ENCODE results near the gene TASL.
"Not testable (repeated sequence)": the region's sequence is repeated elsewhere in the genome, so short reads cannot be mapped to it uniquely, and the experiment has no call there.

The TASL gene

DNA sequence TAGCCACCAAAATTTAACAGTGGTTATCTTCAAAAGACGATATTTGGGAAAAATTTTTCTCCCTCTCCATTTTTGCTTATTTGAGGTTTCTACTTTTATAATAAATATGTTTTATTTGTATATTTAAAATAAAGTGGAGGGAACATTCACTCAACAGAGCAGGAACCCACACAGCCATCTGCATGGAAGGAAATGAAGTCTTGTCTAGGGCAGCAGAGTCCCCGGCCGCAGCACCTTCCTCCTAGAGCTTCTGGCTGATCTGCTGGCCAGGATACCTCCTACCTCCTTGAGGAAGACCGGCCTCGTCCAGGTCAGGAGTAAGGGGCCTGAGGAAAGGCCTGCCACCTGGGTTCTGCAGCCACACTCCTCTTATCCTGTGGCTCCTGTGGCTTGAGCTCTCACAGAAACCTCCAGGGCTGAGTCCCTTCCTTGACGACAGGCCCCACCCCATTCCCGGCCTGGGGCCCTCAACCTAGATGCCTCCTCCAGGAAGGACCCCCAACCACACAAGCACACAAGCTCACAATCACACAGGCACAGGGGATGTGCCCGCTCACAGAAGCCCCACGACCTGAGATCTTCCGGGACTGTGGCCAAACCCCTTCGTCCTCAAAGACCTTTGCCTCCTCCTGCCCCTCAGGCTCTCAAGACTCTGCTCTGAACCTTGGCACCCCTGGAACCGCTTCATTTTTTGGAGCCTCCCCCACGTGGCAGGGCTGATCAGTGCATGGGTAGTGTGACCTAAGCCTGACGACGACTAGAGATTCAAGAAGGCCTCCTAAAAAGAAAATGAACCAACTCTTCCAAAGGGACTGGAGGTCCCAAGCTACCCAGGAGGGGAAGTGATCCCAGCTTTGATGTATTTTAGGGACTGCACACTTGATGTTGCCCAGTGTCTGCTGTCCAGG lies 23.0 kb upstream of the TASL start:
- H3K36me3 ChIP-seq (ENCODE audit: insufficient read depth, low read length); H3K27me3 ChIP-seq (ENCODE audit: control insufficient read depth, insufficient read depth, low read length); H3K9ac ChIP-seq (ENCODE audit: low read depth, low read length); H3K4me2 ChIP-seq (ENCODE audit: low read length); H3K9me3 ChIP-seq (replicated peaks; ENCODE audit: low read length); H3K4me3 ChIP-seq (ENCODE audit: low read length); H3K4me1 ChIP-seq (ENCODE audit: control insufficient read depth, insufficient read depth, low read length): not testable (repeated sequence)

GRCh38 chrX:30597216-30598012 lies 19.8 kb upstream of the TASL start:
- no peak overlapping the region for H3K4me3 ChIP-seq (ENCODE audit: low read length)
- H3K4me2 ChIP-seq (ENCODE audit: low read length) = no peak overlapping the region
- H3K27me3 ChIP-seq (ENCODE audit: control insufficient read depth, insufficient read depth, low read length) = no peaks in the 10 kb centered on the region
- no peaks in the 10 kb centered on the region for H3K9me3 ChIP-seq (replicated peaks; ENCODE audit: low read length)
- no peaks in the 10 kb centered on the region for H3K36me3 ChIP-seq (ENCODE audit: insufficient read depth, low read length)
- H3K9ac ChIP-seq (ENCODE audit: low read depth, low read length) = no peak overlapping the region
- H3K4me1 ChIP-seq (ENCODE audit: control insufficient read depth, insufficient read depth, low read length) = no peaks in the 10 kb centered on the region

DNA sequence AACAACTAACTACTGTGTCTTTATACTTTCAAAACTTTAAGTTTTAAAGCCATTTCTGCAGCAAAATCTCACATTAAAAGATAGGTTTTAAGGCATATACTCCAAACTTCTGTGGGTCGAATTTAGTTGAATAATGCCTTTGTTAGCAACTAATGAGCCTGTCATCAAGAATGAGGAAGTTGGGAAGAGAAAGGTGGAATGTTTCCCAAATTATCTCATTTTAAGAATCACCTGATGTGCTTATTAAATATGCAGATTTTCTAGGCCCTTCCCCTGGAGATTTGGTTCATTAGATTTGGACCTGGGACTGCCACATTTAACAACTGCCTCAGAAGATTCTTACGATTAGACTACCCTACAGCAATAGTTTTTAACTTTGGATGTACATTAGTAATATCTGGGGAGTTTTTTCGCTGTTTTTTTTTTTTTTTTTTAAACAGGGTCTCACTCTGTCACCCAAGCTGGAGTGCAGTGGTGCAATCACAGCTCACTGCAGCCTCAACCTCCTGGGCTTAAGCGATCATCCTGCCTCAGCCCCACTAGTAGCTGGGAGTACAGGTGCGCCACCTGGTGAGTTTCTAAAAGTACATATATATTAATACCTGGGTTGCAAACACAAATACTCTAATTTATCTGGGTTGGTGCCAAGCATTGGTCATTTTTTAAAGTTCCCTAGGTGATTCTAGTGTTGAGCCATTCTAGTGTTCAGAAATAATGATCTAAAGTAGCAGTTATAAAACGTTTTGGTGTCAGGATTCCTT lies 16.1 kb upstream of the TASL start:
- Histone ChIP-seq H3K4me2 (ENCODE audit: low read length) (no peak overlapping the region), H3K36me3 (ENCODE audit: insufficient read depth, low read length) (no peaks in the 10 kb centered on the region), H3K4me1 (ENCODE audit: control insufficient read depth, insufficient read depth, low read length) (no peaks in the 10 kb centered on the region), H3K9me3 (replicated peaks; ENCODE audit: low read length) (no peaks in the 10 kb centered on the region), H3K27me3 (ENCODE audit: control insufficient read depth, insufficient read depth, low read length) (no peaks in the 10 kb centered on the region), H3K9ac (ENCODE audit: low read depth, low read length) (no peak overlapping the region), H3K4me3 (ENCODE audit: low read length) (no peak overlapping the region)

DNA sequence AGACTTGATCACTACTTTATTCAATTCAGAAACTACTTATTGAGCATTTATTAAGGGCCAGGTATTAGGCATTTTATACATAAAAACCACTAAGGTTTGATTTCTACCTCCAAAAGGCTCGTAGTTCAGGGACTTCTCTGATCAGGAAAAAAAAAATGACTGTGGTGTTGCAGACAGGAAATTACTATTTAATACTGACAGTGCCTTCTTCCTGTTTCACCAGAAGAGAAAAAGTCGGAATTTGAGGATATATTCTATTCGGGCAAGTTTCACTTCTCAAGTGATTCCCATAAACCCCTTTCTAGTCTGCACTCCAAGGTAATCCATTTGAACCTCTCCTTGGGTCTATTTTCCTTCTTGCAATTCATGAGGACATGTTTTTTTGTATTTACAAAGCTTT lies 15.3 kb upstream of the TASL start:
- Histone ChIP-seq H3K9ac (ENCODE audit: low read depth, low read length) (no peak overlapping the region), H3K27me3 (ENCODE audit: control insufficient read depth, insufficient read depth, low read length) (no peaks in the 10 kb centered on the region), H3K4me3 (ENCODE audit: low read length) (no peak overlapping the region), H3K36me3 (ENCODE audit: insufficient read depth, low read length) (no peaks in the 10 kb centered on the region), H3K9me3 (replicated peaks; ENCODE audit: low read length) (no peaks in the 10 kb centered on the region), H3K4me1 (ENCODE audit: control insufficient read depth, insufficient read depth, low read length) (no peaks in the 10 kb centered on the region), H3K4me2 (ENCODE audit: low read length) (no peak overlapping the region)

DNA sequence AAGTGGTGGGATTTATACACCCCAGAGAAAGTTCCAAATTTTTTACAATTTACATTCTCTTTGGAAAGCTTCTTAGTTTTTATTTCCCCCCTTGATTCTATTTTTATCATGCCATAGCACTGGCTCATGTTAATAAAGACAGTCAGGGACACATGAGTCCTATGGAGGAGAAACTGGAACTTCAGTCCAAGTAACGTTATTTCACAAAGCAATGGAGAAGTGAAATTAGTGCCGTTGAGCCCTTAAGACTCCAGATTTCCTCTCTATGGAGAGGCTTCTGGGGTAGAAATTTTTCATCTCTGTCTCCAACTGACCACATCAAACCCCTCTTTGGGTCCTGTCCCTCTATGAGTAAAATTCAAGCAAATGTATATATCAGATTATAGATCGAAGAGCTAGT lies 12.8 kb upstream of the TASL start:
- Histone ChIP-seq H3K4me1 (ENCODE audit: control insufficient read depth, insufficient read depth, low read length) (no peaks in the 10 kb centered on the region), H3K4me2 (ENCODE audit: low read length) (no peak overlapping the region), H3K9ac (ENCODE audit: low read depth, low read length) (no peak overlapping the region), H3K27me3 (ENCODE audit: control insufficient read depth, insufficient read depth, low read length) (no peaks in the 10 kb centered on the region), H3K36me3 (ENCODE audit: insufficient read depth, low read length) (no peaks in the 10 kb centered on the region), H3K9me3 (replicated peaks; ENCODE audit: low read length) (no peaks in the 10 kb centered on the region), H3K4me3 (ENCODE audit: low read length) (no peak overlapping the region)

DNA sequence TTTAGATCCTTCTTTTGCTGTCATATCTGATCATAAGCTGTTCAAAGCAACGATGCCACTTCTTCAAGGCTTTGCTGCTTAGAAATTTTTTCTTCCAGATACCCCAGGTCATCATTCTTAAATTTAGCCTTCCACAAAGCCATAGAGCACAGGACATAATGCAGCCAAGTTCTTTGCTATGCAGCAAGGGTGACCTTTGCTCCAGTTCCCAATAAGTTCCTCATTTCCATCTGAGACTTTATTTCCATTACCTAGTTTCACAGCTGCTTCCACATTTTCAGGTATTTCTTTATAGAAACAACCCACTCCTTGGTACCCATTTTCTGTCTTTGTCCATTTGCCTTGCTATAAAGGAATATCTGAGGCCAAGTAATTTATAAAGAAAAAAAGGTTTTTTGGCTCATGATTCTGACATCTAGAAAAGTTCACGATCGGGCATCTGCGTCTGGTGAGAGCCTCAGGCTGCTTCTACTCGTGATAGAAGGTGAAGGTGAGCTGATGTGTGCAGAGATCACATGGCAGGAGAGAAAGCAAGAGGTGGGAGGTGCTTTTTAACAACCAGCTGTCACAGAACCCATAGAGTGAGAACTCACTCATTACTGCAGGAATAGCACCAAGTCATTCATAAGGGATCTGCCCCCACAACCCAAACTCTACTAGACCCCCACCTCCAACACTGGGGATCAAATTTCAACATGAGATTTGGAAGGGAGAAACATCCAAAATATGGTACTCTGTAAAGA lies 11.8 kb upstream of the TASL start:
- H3K9me3 ChIP-seq (replicated peaks; ENCODE audit: low read length) = no peaks in the 10 kb centered on the region
- H3K9ac ChIP-seq (ENCODE audit: low read depth, low read length) = no peak overlapping the region
- no peaks in the 10 kb centered on the region for H3K4me1 ChIP-seq (ENCODE audit: control insufficient read depth, insufficient read depth, low read length)
- no peak overlapping the region for H3K4me2 ChIP-seq (ENCODE audit: low read length)
- H3K27me3 ChIP-seq (ENCODE audit: control insufficient read depth, insufficient read depth, low read length) = no peaks in the 10 kb centered on the region
- H3K36me3 ChIP-seq (ENCODE audit: insufficient read depth, low read length) = no peaks in the 10 kb centered on the region
- H3K4me3 ChIP-seq (ENCODE audit: low read length) = no peak overlapping the region

- Histone ChIP-seq H3K27me3 (ENCODE audit: control insufficient read depth, insufficient read depth, low read length) (no peaks in the 10 kb centered on the region), H3K4me1 (ENCODE audit: control insufficient read depth, insufficient read depth, low read length) (no peaks in the 10 kb centered on the region), H3K4me2 (ENCODE audit: low read length) (no peak overlapping the region), H3K36me3 (ENCODE audit: insufficient read depth, low read length) (no peaks in the 10 kb centered on the region), H3K9ac (ENCODE audit: low read depth, low read length) (no peak overlapping the region), H3K9me3 (replicated peaks; ENCODE audit: low read length) (no peaks in the 10 kb centered on the region), H3K4me3 (ENCODE audit: low read length) (no peak overlapping the region)
Measured at GRCh38 chrX:30586516-30586915, 8.9 kb upstream of the TASL start.

- H3K4me2 ChIP-seq (ENCODE audit: low read length) = no peak overlapping the region
- no peaks in the 10 kb centered on the region for H3K9me3 ChIP-seq (replicated peaks; ENCODE audit: low read length)
- H3K27me3 ChIP-seq (ENCODE audit: control insufficient read depth, insufficient read depth, low read length) = no peaks in the 10 kb centered on the region
- H3K4me1 ChIP-seq (ENCODE audit: control insufficient read depth, insufficient read depth, low read length) = no peaks in the 10 kb centered on the region
- no peak overlapping the region for H3K9ac ChIP-seq (ENCODE audit: low read depth, low read length)
- H3K36me3 ChIP-seq (ENCODE audit: insufficient read depth, low read length) = no peaks in the 10 kb centered on the region
- H3K4me3 ChIP-seq (ENCODE audit: low read length) = no peak overlapping the region
Measured at GRCh38 chrX:30582664-30583063, 5.1 kb upstream of the TASL start.

DNA sequence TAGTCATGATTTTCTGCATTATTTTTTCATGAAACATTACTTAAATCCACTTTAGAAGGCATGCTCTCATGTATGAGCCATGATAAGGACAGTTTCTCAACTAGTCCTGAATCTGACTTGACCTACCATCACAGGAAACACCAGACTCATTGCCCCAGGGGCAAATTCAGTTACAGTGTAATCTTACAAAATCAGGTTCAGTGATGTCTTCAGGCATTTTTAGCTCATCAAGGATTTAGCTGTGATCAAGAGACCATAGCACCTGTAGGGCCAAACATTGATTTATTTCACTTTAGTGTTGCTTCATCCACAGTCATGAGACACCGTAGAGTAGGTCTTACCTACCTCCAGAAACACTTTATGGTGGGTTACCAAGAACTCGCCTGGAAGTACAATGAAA lies 3.1 kb upstream of the TASL start:
- Histone ChIP-seq H3K27me3 (ENCODE audit: control insufficient read depth, insufficient read depth, low read length) (no peaks in the 10 kb centered on the region), H3K36me3 (ENCODE audit: insufficient read depth, low read length) (no peaks in the 10 kb centered on the region), H3K4me2 (ENCODE audit: low read length) (no peak overlapping the region), H3K4me1 (ENCODE audit: control insufficient read depth, insufficient read depth, low read length) (no peaks in the 10 kb centered on the region), H3K9ac (ENCODE audit: low read depth, low read length) (no peak overlapping the region), H3K4me3 (ENCODE audit: low read length) (no peak overlapping the region), H3K9me3 (replicated peaks; ENCODE audit: low read length) (no peaks in the 10 kb centered on the region)

DNA sequence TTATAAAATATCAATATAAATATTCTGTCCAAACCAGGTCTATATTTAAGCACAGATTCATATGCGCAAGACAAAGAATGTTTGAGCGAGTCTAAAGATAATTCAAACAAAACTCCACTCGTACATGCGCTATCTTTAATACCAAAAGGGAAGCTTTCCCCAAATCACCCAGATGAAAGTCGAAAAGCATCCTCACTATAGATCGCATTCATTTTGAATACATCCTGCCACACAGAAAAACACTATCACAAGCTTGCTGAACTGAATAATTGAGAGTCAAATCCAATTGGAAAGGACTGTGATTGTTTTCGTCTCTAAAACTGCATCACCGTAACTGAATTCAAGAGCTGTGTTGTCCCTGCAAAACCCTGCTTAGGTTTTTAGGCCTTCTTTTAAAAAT lies 685 bp downstream of the TASL start:
- no peak overlapping the region for H3K9ac ChIP-seq (ENCODE audit: low read depth, low read length)
- H3K4me3 ChIP-seq (ENCODE audit: low read length) = no peak overlapping the region
- no peaks in the 10 kb centered on the region for H3K9me3 ChIP-seq (replicated peaks; ENCODE audit: low read length)
- H3K4me1 ChIP-seq (ENCODE audit: control insufficient read depth, insufficient read depth, low read length) = no peaks in the 10 kb centered on the region
- H3K36me3 ChIP-seq (ENCODE audit: insufficient read depth, low read length) = no peaks in the 10 kb centered on the region
- H3K27me3 ChIP-seq (ENCODE audit: control insufficient read depth, insufficient read depth, low read length) = no peaks in the 10 kb centered on the region
- H3K4me2 ChIP-seq (ENCODE audit: low read length) = no peak overlapping the region

GRCh38 chrX:30573125-30573524 lies 4.4 kb downstream of the TASL start:
- peaks cover 6% of the 10 kb centered on the region for H3K4me1 ChIP-seq (ENCODE audit: control insufficient read depth, insufficient read depth, low read length)
- no peak overlapping the region for H3K9ac ChIP-seq (ENCODE audit: low read depth, low read length)
- H3K27me3 ChIP-seq (ENCODE audit: control insufficient read depth, insufficient read depth, low read length) = no peaks in the 10 kb centered on the region
- H3K4me3 ChIP-seq (ENCODE audit: low read length) = no peak overlapping the region
- H3K36me3 ChIP-seq (ENCODE audit: insufficient read depth, low read length) = no peaks in the 10 kb centered on the region
- H3K9me3 ChIP-seq (replicated peaks; ENCODE audit: low read length) = no peaks in the 10 kb centered on the region
- no peak overlapping the region for H3K4me2 ChIP-seq (ENCODE audit: low read length)

Data from skeletal muscle satellite cell (primary cell).